DND-41 (cell line): ENCODE results near the gene ALAS1.

ENCODE experiments used
- ATAC-seq: fragments of 200-7000 bp; cut with Tn5 transposase; 3 replicates; pipeline ENCODE4 v1.9.1; 2021; ENCODE audit warnings: low read depth; ENCODE audit not compliant: insufficient read depth
- DNase-seq: peaks from one replicate; pipeline ENCODE4 v3.0.0-alpha.2; 2020
- H2AFZ ChIP-seq: 2 replicates; pipeline ENCODE4 v1.6.0; 2012; ENCODE audit warnings: low read depth, low read length
- H3K27ac ChIP-seq: 2 replicates; pipeline ENCODE4 v1.5.1; 2012; ENCODE audit warnings: low read length, inconsistent platforms
- H3K27me3 ChIP-seq: fragments of 200-600 bp; sonication (generic); 2 replicates; pipeline ENCODE4 v1.6.0; 2012; ENCODE audit warnings: low read length, mild to moderate bottlenecking, inconsistent platforms; ENCODE audit not compliant: insufficient read depth, poor library complexity
- H3K36me3 ChIP-seq: 2 replicates; pipeline ENCODE4 v1.5.1; 2012; ENCODE audit warnings: low read length, inconsistent platforms; ENCODE audit not compliant: insufficient read depth
- H3K4me1 ChIP-seq: 2 replicates; pipeline ENCODE4 v1.5.1; 2012; ENCODE audit warnings: mild to moderate bottlenecking, low read length; ENCODE audit not compliant: insufficient read depth
- H3K4me2 ChIP-seq: 2 replicates; pipeline ENCODE4 v1.6.0; 2012; ENCODE audit warnings: mild to moderate bottlenecking, moderate library complexity, low read length, inconsistent platforms; ENCODE audit not compliant: insufficient read depth
- H3K4me3 ChIP-seq, 2 experiments: fragments of 200-600 bp in 1 of 2; shearing (Covaris generic) in 1 of 2; 2 replicates each; pipeline ENCODE4 v1.5.1; 2012 to 2016; ENCODE audit warnings: inconsistent platforms in 2 of 2, low read length in 2 of 2, mild to moderate bottlenecking in 2 of 2, low read depth in 1 of 2, moderate library complexity in 1 of 2
- H3K79me2 ChIP-seq: 2 replicates; pipeline ENCODE4 v1.6.0; 2012; ENCODE audit warnings: low read length, inconsistent platforms; ENCODE audit not compliant: insufficient read depth
- H3K9ac ChIP-seq: 2 replicates; pipeline ENCODE4 v1.6.0; 2012; ENCODE audit warnings: low read depth, mild to moderate bottlenecking, inconsistent platforms, low read length, moderate library complexity
- H3K9me3 ChIP-seq: 2 replicates; pipeline ENCODE4 v1.5.1; 2012; ENCODE audit warnings: low read length, moderate library complexity, mild to moderate bottlenecking, inconsistent platforms; ENCODE audit not compliant: insufficient read depth, severe bottlenecking
- H4K20me1 ChIP-seq: 2 replicates; pipeline ENCODE4 v1.6.0; 2012; ENCODE audit warnings: low read length; ENCODE audit not compliant: insufficient read depth
- CTCF ChIP-seq: IDR thresholded peaks from 2 replicates; pipeline ENCODE4 v1.5.1; 2012; ENCODE audit warnings: borderline replicate concordance, low read length, moderate library complexity, mild to moderate bottlenecking; ENCODE audit not compliant: poor library complexity, severe bottlenecking; ENCODE audit errors: extremely low read depth
- EZH2 ChIP-seq: IDR thresholded peaks from 3 replicates; pipeline ENCODE4 v1.6.1; 2012; ENCODE audit warnings: borderline replicate concordance, low read depth, mild to moderate bottlenecking, moderate library complexity, low read length, inconsistent platforms; ENCODE audit not compliant: severe bottlenecking

ALAS1 gene

GRCh38 chr3:52204337-52205073 lies 6.5 kb downstream of the ALAS1 start:
- no peaks in the 10 kb centered on the region for H3K9me3 ChIP-seq
- H3K79me2 ChIP-seq = peaks cover 8% of the 10 kb centered on the region
- H3K9ac ChIP-seq = no peak overlapping the region
- DNase-seq (no peak), ATAC-seq (no peak)
- no peak overlapping the region for H2AFZ ChIP-seq
- no peaks in the 10 kb centered on the region for H3K27me3 ChIP-seq
- no peak overlapping the region for H3K27ac ChIP-seq
- H4K20me1 ChIP-seq = no peaks in the 10 kb centered on the region
- TF ChIP-seq EZH2 = no peak
- no peak for TF ChIP-seq CTCF
- H3K36me3 ChIP-seq = peaks cover 88% of the 10 kb centered on the region
- H3K4me3 ChIP-seq = no peak overlapping the region
- H3K4me2 ChIP-seq = no peak overlapping the region
- peaks cover 7% of the 10 kb centered on the region for H3K4me1 ChIP-seq

GRCh38 chr3:52205727-52206372 lies 7.9 kb downstream of the ALAS1 start:
- Histone ChIP-seq H3K9ac (no peak overlapping the region), H4K20me1 (no peaks in the 10 kb centered on the region), H3K36me3 (peaks cover 96% of the 10 kb centered on the region), H3K4me3 (no peak overlapping the region), H3K79me2 (no peaks in the 10 kb centered on the region), H3K4me1 (no peaks in the 10 kb centered on the region), H3K9me3 (no peaks in the 10 kb centered on the region), H3K4me2 (no peak overlapping the region), H2AFZ (no peak overlapping the region), H3K27ac (no peak overlapping the region), H3K27me3 (no peaks in the 10 kb centered on the region)
- ATAC-seq (no peak), DNase-seq (no peak)
- TF ChIP-seq CTCF (no peak), EZH2 (no peak)

GRCh38 chr3:52208556-52208955 lies 10.6 kb downstream of the ALAS1 start:
- Histone ChIP-seq H3K27ac (no peak overlapping the region), H3K79me2 (no peaks in the 10 kb centered on the region), H2AFZ (no peak overlapping the region), H3K27me3 (no peaks in the 10 kb centered on the region), H3K4me3 (no peak overlapping the region), H4K20me1 (no peaks in the 10 kb centered on the region; the same call in 1 of the 2 replicates), H3K4me2 (no peak overlapping the region), H3K36me3 (peaks cover 95% of the 10 kb centered on the region), H3K9me3 (no peaks in the 10 kb centered on the region), H3K9ac (no peak overlapping the region), H3K4me1 (no peaks in the 10 kb centered on the region)
- DNase-seq = no peak
- ATAC-seq = no peak
- no peak for TF ChIP-seq CTCF
- no peak for TF ChIP-seq EZH2
